DND-41 (cell line): ENCODE measurements around the gene DCDC1.
"Not testable (repeated sequence)": the region's sequence is repeated elsewhere in the genome, so short reads cannot be mapped to it uniquely, and the experiment has no call there.

ENCODE experiments used
- ATAC-seq: fragments of 200-7000 bp; cut with Tn5 transposase; 3 replicates; pipeline ENCODE4 v1.9.1; 2021; ENCODE audit warnings: low read depth; ENCODE audit not compliant: insufficient read depth
- DNase-seq: peaks from one replicate; pipeline ENCODE4 v3.0.0-alpha.2; 2020
- H2AFZ ChIP-seq: 2 replicates; pipeline ENCODE4 v1.6.0; 2012; ENCODE audit warnings: low read depth, low read length
- H3K27ac ChIP-seq: 2 replicates; pipeline ENCODE4 v1.5.1; 2012; ENCODE audit warnings: low read length, inconsistent platforms
- H3K27me3 ChIP-seq: fragments of 200-600 bp; sonication (generic); 2 replicates; pipeline ENCODE4 v1.6.0; 2012; ENCODE audit warnings: low read length, mild to moderate bottlenecking, inconsistent platforms; ENCODE audit not compliant: insufficient read depth, poor library complexity
- H3K36me3 ChIP-seq: 2 replicates; pipeline ENCODE4 v1.5.1; 2012; ENCODE audit warnings: low read length, inconsistent platforms; ENCODE audit not compliant: insufficient read depth
- H3K4me1 ChIP-seq: 2 replicates; pipeline ENCODE4 v1.5.1; 2012; ENCODE audit warnings: mild to moderate bottlenecking, low read length; ENCODE audit not compliant: insufficient read depth
- H3K4me2 ChIP-seq: 2 replicates; pipeline ENCODE4 v1.6.0; 2012; ENCODE audit warnings: mild to moderate bottlenecking, moderate library complexity, low read length, inconsistent platforms; ENCODE audit not compliant: insufficient read depth
- H3K4me3 ChIP-seq, 2 experiments: fragments of 200-600 bp in 1 of 2; shearing (Covaris generic) in 1 of 2; 2 replicates each; pipeline ENCODE4 v1.5.1; 2012 to 2016; ENCODE audit warnings: inconsistent platforms in 2 of 2, low read length in 2 of 2, mild to moderate bottlenecking in 2 of 2, low read depth in 1 of 2, moderate library complexity in 1 of 2
- H3K79me2 ChIP-seq: 2 replicates; pipeline ENCODE4 v1.6.0; 2012; ENCODE audit warnings: low read length, inconsistent platforms; ENCODE audit not compliant: insufficient read depth
- H3K9ac ChIP-seq: 2 replicates; pipeline ENCODE4 v1.6.0; 2012; ENCODE audit warnings: low read depth, mild to moderate bottlenecking, inconsistent platforms, low read length, moderate library complexity
- H3K9me3 ChIP-seq: 2 replicates; pipeline ENCODE4 v1.5.1; 2012; ENCODE audit warnings: low read length, moderate library complexity, mild to moderate bottlenecking, inconsistent platforms; ENCODE audit not compliant: insufficient read depth, severe bottlenecking
- H4K20me1 ChIP-seq: 2 replicates; pipeline ENCODE4 v1.6.0; 2012; ENCODE audit warnings: low read length; ENCODE audit not compliant: insufficient read depth
- CTCF ChIP-seq: IDR thresholded peaks from 2 replicates; pipeline ENCODE4 v1.5.1; 2012; ENCODE audit warnings: borderline replicate concordance, low read length, moderate library complexity, mild to moderate bottlenecking; ENCODE audit not compliant: poor library complexity, severe bottlenecking; ENCODE audit errors: extremely low read depth
- EZH2 ChIP-seq: IDR thresholded peaks from 3 replicates; pipeline ENCODE4 v1.6.1; 2012; ENCODE audit warnings: borderline replicate concordance, low read depth, mild to moderate bottlenecking, moderate library complexity, low read length, inconsistent platforms; ENCODE audit not compliant: severe bottlenecking

The DCDC1 gene

GRCh38 chr11:31323145-31323544 lies 46.4 kb downstream of the DCDC1 start:
- Histone ChIP-seq H3K4me2 (no peak overlapping the region), H4K20me1 (no peaks in the 10 kb centered on the region), H3K36me3 (no peaks in the 10 kb centered on the region), H3K9ac (no peak overlapping the region), H3K4me3 (no peak overlapping the region), H3K4me1 (no peaks in the 10 kb centered on the region), H2AFZ (no peak overlapping the region), H3K27me3 (no peaks in the 10 kb centered on the region), H3K79me2 (no peaks in the 10 kb centered on the region), H3K27ac (no peak overlapping the region), H3K9me3 (no peaks in the 10 kb centered on the region)
- DNase-seq = no peak
- no peak for TF ChIP-seq CTCF
- no peak for TF ChIP-seq EZH2
- no peak for ATAC-seq

GRCh38 chr11:31321494-31321893 lies 48.0 kb downstream of the DCDC1 start:
- not testable (repeated sequence) for H3K9me3 ChIP-seq, H2AFZ ChIP-seq, H3K4me1 ChIP-seq, H3K27me3 ChIP-seq, H3K9ac ChIP-seq, H4K20me1 ChIP-seq, H3K27ac ChIP-seq, H3K4me2 ChIP-seq, ATAC-seq, H3K4me3 ChIP-seq, H3K36me3 ChIP-seq, DNase-seq, H3K79me2 ChIP-seq

DNA sequence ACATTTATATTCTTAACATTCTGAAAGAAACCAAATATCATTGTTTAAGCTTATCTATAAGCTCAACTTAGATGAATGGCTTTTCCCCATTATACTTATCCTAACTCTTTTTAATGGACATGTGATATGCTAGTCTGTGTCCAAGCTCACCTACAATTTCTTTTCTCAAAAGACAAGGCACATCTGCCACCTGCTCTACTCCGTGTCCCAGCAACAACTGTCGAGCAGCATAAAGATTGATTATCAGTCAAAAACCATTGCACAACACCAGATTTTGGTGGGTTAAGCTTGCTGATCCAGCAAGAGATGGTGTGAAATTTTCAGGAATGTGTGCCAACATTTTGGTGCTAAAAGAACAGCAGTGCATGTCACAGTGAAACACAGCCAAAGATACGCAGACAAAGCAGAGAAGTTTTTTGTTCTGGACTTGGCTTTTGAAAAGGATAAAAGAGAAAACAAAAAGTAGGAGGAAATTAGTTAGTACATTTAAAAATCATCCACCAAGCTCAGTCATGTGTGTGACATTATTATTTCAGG lies 65.8 kb downstream of the DCDC1 start:
- Histone ChIP-seq H3K9ac (no peak overlapping the region), H3K27ac (no peak overlapping the region), H3K4me3 (no peak overlapping the region), H4K20me1 (no peaks in the 10 kb centered on the region), H2AFZ (no peak overlapping the region), H3K4me1 (no peaks in the 10 kb centered on the region), H3K36me3 (no peaks in the 10 kb centered on the region), H3K4me2 (no peak overlapping the region), H3K79me2 (no peaks in the 10 kb centered on the region), H3K9me3 (no peaks in the 10 kb centered on the region), H3K27me3 (no peaks in the 10 kb centered on the region)
- TF ChIP-seq CTCF (no peak), EZH2 (no peak)
- DNase-seq (no peak), ATAC-seq (no peak)

GRCh38 chr11:31301549-31302510 lies 67.7 kb downstream of the DCDC1 start:
- no peaks in the 10 kb centered on the region for H4K20me1 ChIP-seq
- no peak overlapping the region for H3K4me3 ChIP-seq
- H3K27me3 ChIP-seq = peaks cover 4% of the 10 kb centered on the region
- H3K9ac ChIP-seq = no peak overlapping the region
- TF ChIP-seq CTCF (no peak), EZH2 (no peak)
- H2AFZ ChIP-seq = no peak overlapping the region
- DNase-seq (no peak), ATAC-seq (no peak)
- no peaks in the 10 kb centered on the region for H3K79me2 ChIP-seq
- no peak overlapping the region for H3K4me2 ChIP-seq
- no peaks in the 10 kb centered on the region for H3K36me3 ChIP-seq
- H3K27ac ChIP-seq = no peak overlapping the region
- H3K9me3 ChIP-seq = no peaks in the 10 kb centered on the region
- no peaks in the 10 kb centered on the region for H3K4me1 ChIP-seq
